ENCODE results near the gene MSX1. TPM values are rescaled to one million over a fixed set of nuclear protein-coding genes. Genes with fewer than 3 reads are reported as not detected.

Gene MSX1
- total RNA-seq, 1 experiment from 2014 or later, result not detected

GRCh38 chr4:4912155-4912554, 52.7 kb downstream of the MSX1 start:
- H3K9me3 ChIP-seq (ENCODE audit: control insufficient read depth, low read depth, low read length), result no peaks in the 10 kb centered on the region
- no peaks in the 10 kb centered on the region for H3K9me3 Mint-ChIP-seq
- no peak overlapping the region for H3K18ac ChIP-seq (ENCODE audit: insufficient read length, low read depth, low read length)
- H3K4me1 ChIP-seq (ENCODE audit: insufficient read depth, low read length), result no peaks in the 10 kb centered on the region
- peaks cover 70% of the 10 kb centered on the region for H3K27me3 Mint-ChIP-seq (ENCODE audit: low read depth)
- H3K14ac ChIP-seq (ENCODE audit: insufficient read depth, low read length), result no peak overlapping the region
- H3K27ac ChIP-seq (ENCODE audit: insufficient read length, low read depth, low read length), result no peak overlapping the region
- H2BK5ac ChIP-seq (ENCODE audit: insufficient read length, low read length), result no peak overlapping the region
- H3K4ac ChIP-seq (ENCODE audit: low read depth, low read length), result no peak overlapping the region
- no peak overlapping the region for H3K4me2 ChIP-seq (ENCODE audit: insufficient read depth, insufficient read length, low read length)
- H3K56ac ChIP-seq (ENCODE audit: insufficient read length, low read depth, low read length), result no peak overlapping the region
- no peak for TF ChIP-seq CTCF (conservative IDR thresholded peaks at IDR 0.05)
- no peak overlapping the region for H4K8ac ChIP-seq (replicated peaks; ENCODE audit: insufficient read length, low read depth, low read length)
- H3K79me1 ChIP-seq (ENCODE audit: insufficient read depth, low read depth, low read length, poor library complexity, severe bottlenecking), result no peaks in the 10 kb centered on the region
- no peak overlapping the region for H2BK20ac ChIP-seq (ENCODE audit: low read depth, low read length, poor library complexity, severe bottlenecking)
- no peak overlapping the region for H3K23ac ChIP-seq (ENCODE audit: insufficient read length, low read depth, low read length)
- H3K4me3 Mint-ChIP-seq, result no peak overlapping the region
- DNase-seq, result no peak
- no peak overlapping the region for H2BK15ac ChIP-seq (ENCODE audit: low read depth, low read length)
- H2AFZ ChIP-seq (ENCODE audit: low read length), result no peak overlapping the region
- WGBS (ENCODE audit: extremely low coverage, insufficient read length, low lambda C conversion rate), result no CpG with 5 or more reads among the region's 2 CpGs
- H2BK120ac ChIP-seq (ENCODE audit: low read depth, low read length, poor library complexity, severe bottlenecking), result no peak overlapping the region
- H2AK5ac ChIP-seq (ENCODE audit: insufficient read length, low read length), result no peak overlapping the region
- H3K23me2 ChIP-seq (ENCODE audit: insufficient read length, low read depth, low read length, poor library complexity, severe bottlenecking), result no peaks in the 10 kb centered on the region
- no peaks in the 10 kb centered on the region for H3K27me3 ChIP-seq (ENCODE audit: insufficient read depth, low read length)
- no peak overlapping the region for H3K9ac ChIP-seq (ENCODE audit: extremely low read depth, insufficient read length, low read length)
- H3K79me2 ChIP-seq (ENCODE audit: insufficient read depth, low read length), result no peaks in the 10 kb centered on the region
- H3K27ac Mint-ChIP-seq, result no peak overlapping the region
- no peaks in the 10 kb centered on the region for H3K36me3 Mint-ChIP-seq (ENCODE audit: insufficient read depth in 1 of 3, low read depth in 3 of 3)
- no peaks in the 10 kb centered on the region for H3K4me1 Mint-ChIP-seq
- no peaks in the 10 kb centered on the region for H4K20me1 ChIP-seq (ENCODE audit: control insufficient read depth, insufficient read depth, insufficient read length)
- H3T11ph ChIP-seq (ENCODE audit: low read length), result no peak overlapping the region
- H4K91ac ChIP-seq (ENCODE audit: insufficient read length, low read depth, low read length), result no peak overlapping the region
- no peak overlapping the region for H2BK12ac ChIP-seq (ENCODE audit: insufficient read length, low read depth, low read length)
- H4K5ac ChIP-seq (ENCODE audit: insufficient read length, low read depth, low read length), result no peak overlapping the region

Measured in H9 (cell line).